Pancreas (tissue), 10 donors: Measurements from ENCODE around the gene GOLGA6L2. TPM values are rescaled to one million over a fixed set of nuclear protein-coding genes. Genes with fewer than 3 reads are reported as not detected.

Experiments used
- ATAC-seq, 4 donors: fragments of 200-7000 bp; cut with Tn5 transposase; one replicate each; pipeline versions ENCODE4 v1.8.0 to v1.9.1; 2020; ENCODE audit warnings: mild to moderate bottlenecking in 4 of 4, moderate library complexity in 4 of 4
- DNase-seq, 6 donors: peaks; one replicate each; pipeline ENCODE4 v3.0.0-alpha.2; 2020
- FAIRE-seq: peaks from 2 replicates; lab custom pipeline; 2012; peaks lifted over from hg19 to GRCh38; lab: Jason Lieb, UNC
- H3K27ac ChIP-seq, 4 donors: fragments of 200-600 bp; sonication (generic); 1 replicate in 3 of 4; 2 replicates in 1 of 4; pipeline versions ENCODE4 v1.5.0 to v1.8.0; 2020
- H3K27me3 ChIP-seq, 4 donors: fragments of 200-600 bp; one replicate each; pipeline ENCODE4 v1.8.0; 2021
- H3K36me3 ChIP-seq, 3 donors: fragments of 200-600 bp; sonication (generic) in 1 of 3; one replicate each; pipeline versions ENCODE4 v1.5.0 to v1.8.0; 2020 to 2021
- H3K4me1 ChIP-seq, 3 donors: fragments of 200-600 bp; one replicate each; pipeline ENCODE4 v1.8.0; 2021
- H3K4me3 ChIP-seq, 4 donors: fragments of 200-600 bp; sonication (generic) in 2 of 4; one replicate each; pipeline versions ENCODE4 v1.5.0 to v1.8.0; 2020 to 2021
- H3K9me3 ChIP-seq, 4 donors: fragments of 200-600 bp; one replicate each; pipeline ENCODE4 v1.8.0; 2021
- WGBS, 2 donors: extraction: QIAGEN DNeasy Blood & Tissue Kit; methylation state at CpG; one replicate each; pipeline ENCODE4 v1.1.7; 2013; 5-methylcytosine and 5-hydroxymethylcytosine counted together
- intact Hi-C, 3 donors: fragments of 100-400 bp; cut with DNase I; formaldehyde crosslinking; loops; one replicate each; pipeline versions ENCODE4 v1.11.1 to v1.14.2; 2022
- polyA plus RNA-seq, 2 donors: library from polyadenylated mRNA; stranded (reverse); fragments of 200-250 nt; gene quantifications; one replicate each; pipeline ENCODE4 v1.2.3, GENCODE V29; 2013
- total RNA-seq, 6 donors: library from RNA; stranded (reverse); fragmentation: NEBNext Ultra II Directional in 4 of 6; extraction: Animal tissue kit (Norgen Biotek cat#: 25700) in 4 of 6; gene quantifications; one replicate each; pipeline versions ENCODE4 v1.2.1 to v1.2.4, GENCODE V29; 2021 to 2023
- TF ChIP-seq, protein P1 (sequence below), 4 donors: fragments of 200-600 bp; sonication (generic) in 3 of 4; IDR thresholded peaks; one replicate each; pipeline versions ENCODE4 v1.5.0 to v1.8.0; 2021; ENCODE audit warnings: antibody characterized with exemption in 4 of 4
- donor health status: healthy with polysubstance abuse.
- donor health status: DM: no; HTN: no; CAD: no; lungs with moderate emphysema.
- donor health status: DM: no; HTN: no; CAD: no.
- donor health status: control.
- donor health status: control.
- donor health status: Bipolar disorder and iron deficiency.
- donor health status: DM: yes; HTN: yes; CAD: no.
- donor health status: DM: no; HTN: no; CAD: no.
- donor health status: DM: no; HTN: no; CAD: no.
- donor health status: DM: yes; HTN: yes; CAD: no.

GOLGA6L2 gene
- total and polyA plus RNA-seq, 8 donors = 0.02 TPM; not detected in 7

DNA sequence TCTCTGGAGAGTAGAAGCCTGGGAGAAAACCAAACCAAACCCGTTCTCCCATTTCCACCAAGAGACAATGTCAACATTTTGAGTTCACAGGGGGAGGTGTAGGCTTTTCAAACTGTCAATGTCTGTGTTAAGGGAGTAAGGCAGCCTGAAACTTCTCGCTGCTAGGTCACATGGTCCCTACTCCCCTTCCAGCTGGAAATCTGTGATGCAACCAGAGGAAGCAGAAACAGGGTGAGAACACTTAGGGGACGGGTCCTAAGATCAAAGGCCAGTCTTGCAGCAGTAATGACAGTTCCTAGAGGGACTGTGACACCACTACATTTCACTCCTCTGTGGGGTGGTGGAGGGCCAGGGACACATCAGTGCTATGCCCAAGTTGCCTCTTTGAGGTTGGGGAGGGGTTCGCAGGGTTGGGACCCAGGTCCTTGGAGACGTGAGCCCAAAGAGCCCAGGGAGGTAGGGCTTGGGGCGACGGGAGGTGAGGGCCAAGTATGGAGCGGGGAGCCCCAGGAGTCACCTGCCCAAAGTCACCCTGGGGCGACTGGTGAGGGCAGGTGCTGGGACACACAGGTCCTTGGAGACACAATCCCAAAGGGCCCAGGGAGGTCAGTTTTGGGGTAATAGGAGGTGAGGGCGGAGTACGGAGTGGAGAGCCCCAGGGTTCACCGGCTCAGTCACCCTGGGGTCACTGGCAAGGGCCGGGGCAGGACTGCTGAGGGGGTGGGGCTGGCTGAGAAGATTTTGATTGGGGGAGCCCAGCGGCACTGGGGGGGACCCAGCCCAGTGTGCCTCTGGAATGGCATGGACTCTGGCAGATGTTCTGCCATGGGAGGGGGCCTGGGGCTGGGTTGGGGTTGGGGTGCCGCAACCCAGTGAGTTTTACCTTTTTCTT, 582 bp downstream of the GOLGA6L2 start:
- FAIRE-seq (no peak), DNase-seq (no peak), ATAC-seq (no peak)
- Histone ChIP-seq H3K27me3 (no peaks in the 10 kb centered on the region), H3K36me3 (no peaks in the 10 kb centered on the region), H3K4me1 (no peaks in the 10 kb centered on the region), H3K9me3 (no peaks in the 10 kb centered on the region), H3K4me3 (no peak overlapping the region), H3K27ac (no peak overlapping the region)
- WGBS, 2 donors = 74 to 76% methylated on average over 15 of the region's 15 CpGs
- intact Hi-C loops = no loop called here
- TF ChIP-seq, protein P1, sequence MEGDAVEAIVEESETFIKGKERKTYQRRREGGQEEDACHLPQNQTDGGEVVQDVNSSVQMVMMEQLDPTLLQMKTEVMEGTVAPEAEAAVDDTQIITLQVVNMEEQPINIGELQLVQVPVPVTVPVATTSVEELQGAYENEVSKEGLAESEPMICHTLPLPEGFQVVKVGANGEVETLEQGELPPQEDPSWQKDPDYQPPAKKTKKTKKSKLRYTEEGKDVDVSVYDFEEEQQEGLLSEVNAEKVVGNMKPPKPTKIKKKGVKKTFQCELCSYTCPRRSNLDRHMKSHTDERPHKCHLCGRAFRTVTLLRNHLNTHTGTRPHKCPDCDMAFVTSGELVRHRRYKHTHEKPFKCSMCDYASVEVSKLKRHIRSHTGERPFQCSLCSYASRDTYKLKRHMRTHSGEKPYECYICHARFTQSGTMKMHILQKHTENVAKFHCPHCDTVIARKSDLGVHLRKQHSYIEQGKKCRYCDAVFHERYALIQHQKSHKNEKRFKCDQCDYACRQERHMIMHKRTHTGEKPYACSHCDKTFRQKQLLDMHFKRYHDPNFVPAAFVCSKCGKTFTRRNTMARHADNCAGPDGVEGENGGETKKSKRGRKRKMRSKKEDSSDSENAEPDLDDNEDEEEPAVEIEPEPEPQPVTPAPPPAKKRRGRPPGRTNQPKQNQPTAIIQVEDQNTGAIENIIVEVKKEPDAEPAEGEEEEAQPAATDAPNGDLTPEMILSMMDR (IDR thresholded peaks at IDR 0.05) = no peak

DNA sequence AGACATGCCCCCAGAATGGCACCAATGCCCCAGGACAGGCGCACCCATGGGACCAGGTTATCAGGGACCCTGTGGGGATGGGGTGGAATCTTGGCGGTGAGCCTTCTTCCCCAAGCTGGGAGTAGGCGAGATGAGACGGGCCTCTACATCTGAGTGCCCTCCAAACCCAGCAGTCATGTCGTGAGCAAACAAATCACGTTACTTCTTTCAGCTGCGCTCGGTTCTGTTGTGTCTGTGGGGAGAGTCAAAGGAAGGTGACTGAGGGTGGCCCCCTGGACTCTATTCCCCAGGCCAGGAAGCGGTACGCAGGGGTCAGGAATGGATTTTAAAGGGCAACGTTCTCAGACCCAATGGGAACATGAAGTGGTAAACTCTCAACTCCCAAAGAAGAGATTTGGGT, 2.8 kb downstream of the GOLGA6L2 start:
- H3K36me3 ChIP-seq = no peaks in the 10 kb centered on the region
- intact Hi-C loops = no loop called here
- TF ChIP-seq, protein P1 (IDR thresholded peaks at IDR 0.05) = no peak
- H3K27me3 ChIP-seq = no peaks in the 10 kb centered on the region
- WGBS, 2 donors = 61 to 72% methylated on average over 10 to 11 of the region's 11 CpGs
- no peak for DNase-seq
- H3K4me1 ChIP-seq = no peaks in the 10 kb centered on the region
- no peak for ATAC-seq
- no peaks in the 10 kb centered on the region for H3K9me3 ChIP-seq
- no peak overlapping the region for H3K4me3 ChIP-seq
- no peak overlapping the region for H3K27ac ChIP-seq
- no peak for FAIRE-seq

DNA sequence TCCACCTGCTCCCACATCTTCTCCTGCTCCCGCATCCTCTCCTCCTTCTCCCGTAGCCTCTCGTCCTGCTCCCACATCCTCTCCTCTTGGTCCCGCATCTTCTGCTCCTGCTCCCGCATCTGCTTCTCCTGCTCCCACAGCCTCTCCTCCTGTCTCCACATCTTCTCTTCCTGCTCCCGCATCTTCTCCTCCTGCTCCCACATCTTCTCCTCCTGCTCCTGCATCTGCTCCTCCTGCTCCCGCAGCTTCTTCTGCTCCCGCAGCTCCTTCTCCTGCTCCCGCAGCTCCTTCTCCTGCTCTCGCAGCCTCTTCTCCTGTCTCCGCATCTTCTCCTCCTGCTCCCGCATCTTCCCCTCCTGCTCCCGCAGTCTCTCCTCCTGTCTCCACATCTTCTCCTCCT, 5.8 kb downstream of the GOLGA6L2 start:
- DNase-seq (no peak), ATAC-seq (no peak), FAIRE-seq (no peak)
- intact Hi-C loops = no loop called here
- Histone ChIP-seq H3K4me3 (no peak overlapping the region), H3K36me3 (no peaks in the 10 kb centered on the region), H3K4me1 (no peaks in the 10 kb centered on the region), H3K27me3 (no peaks in the 10 kb centered on the region), H3K9me3 (no peaks in the 10 kb centered on the region), H3K27ac (no peak overlapping the region)
- 71 to 84% methylated on average over 13 of the region's 13 CpGs for WGBS, 2 donors
- TF ChIP-seq, protein P1 (IDR thresholded peaks at IDR 0.05) = no peak

DNA sequence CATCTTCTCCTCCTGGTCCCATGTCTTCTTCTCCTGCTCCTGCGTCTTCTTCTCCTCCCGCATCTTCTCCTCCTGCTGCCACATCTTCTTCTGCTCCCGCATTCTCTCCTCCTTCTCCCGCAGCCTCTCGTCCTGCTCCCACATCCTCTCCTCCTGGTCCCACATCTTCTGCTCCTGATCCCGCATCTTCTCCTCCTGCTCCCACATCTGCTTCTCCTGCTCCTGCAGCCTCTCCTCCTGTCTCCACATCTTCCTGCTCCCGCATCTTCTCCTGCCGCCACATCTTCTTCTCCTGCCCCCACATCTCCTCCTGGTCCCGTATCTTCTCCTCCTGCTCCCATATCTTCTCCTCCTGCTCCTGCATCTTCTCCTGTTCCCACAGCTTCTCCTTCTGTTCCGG, 6.4 kb downstream of the GOLGA6L2 start:
- intact Hi-C loops = no loop called here
- DNase-seq (no peak), ATAC-seq (no peak), FAIRE-seq (no peak)
- WGBS, 2 donors = 69 to 89% methylated on average over 10 of the region's 10 CpGs
- Histone ChIP-seq H3K9me3 (no peaks in the 10 kb centered on the region), H3K4me1 (no peaks in the 10 kb centered on the region), H3K36me3 (no peaks in the 10 kb centered on the region), H3K4me3 (no peak overlapping the region), H3K27ac (no peak overlapping the region), H3K27me3 (no peaks in the 10 kb centered on the region)
- TF ChIP-seq, protein P1 (IDR thresholded peaks at IDR 0.05) = no peak

DNA sequence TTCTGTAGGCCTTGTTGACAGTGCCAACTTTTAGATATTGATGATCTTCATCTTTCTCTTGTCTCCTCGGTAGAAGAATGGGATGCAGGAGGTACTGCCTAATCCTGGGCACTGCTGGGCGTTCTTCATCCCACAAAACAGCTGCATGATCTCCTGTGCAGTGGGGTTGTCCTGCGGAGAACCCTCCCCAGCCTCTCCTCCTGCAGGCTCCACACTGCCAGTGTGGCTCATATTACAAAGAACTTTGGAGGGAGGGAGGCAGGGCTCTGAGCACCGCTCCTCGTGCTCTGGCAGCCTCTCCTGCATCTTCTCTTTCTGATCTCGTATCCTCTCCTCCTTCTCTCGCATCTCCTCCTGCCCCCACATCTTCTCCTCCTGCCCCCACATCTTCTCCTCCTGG, 7.5 kb downstream of the GOLGA6L2 start:
- no peak overlapping the region for H3K27ac ChIP-seq
- H3K4me1 ChIP-seq = no peaks in the 10 kb centered on the region
- TF ChIP-seq, protein P1 (IDR thresholded peaks at IDR 0.05) = no peak
- H3K9me3 ChIP-seq = no peaks in the 10 kb centered on the region
- no peaks in the 10 kb centered on the region for H3K36me3 ChIP-seq
- H3K4me3 ChIP-seq = no peak overlapping the region
- intact Hi-C loops = no loop called here
- H3K27me3 ChIP-seq = no peaks in the 10 kb centered on the region
- ATAC-seq (no peak), FAIRE-seq (no peak), DNase-seq (no peak)
- 66 to 69% methylated on average over 7 of the region's 7 CpGs for WGBS, 2 donors
